ENCODE results near the gene MMP8.

Gene MMP8

GRCh38 chr11:102722821-102723220 lies 1.9 kb downstream of the MMP8 start:
- no peak for DNase-seq

DNA sequence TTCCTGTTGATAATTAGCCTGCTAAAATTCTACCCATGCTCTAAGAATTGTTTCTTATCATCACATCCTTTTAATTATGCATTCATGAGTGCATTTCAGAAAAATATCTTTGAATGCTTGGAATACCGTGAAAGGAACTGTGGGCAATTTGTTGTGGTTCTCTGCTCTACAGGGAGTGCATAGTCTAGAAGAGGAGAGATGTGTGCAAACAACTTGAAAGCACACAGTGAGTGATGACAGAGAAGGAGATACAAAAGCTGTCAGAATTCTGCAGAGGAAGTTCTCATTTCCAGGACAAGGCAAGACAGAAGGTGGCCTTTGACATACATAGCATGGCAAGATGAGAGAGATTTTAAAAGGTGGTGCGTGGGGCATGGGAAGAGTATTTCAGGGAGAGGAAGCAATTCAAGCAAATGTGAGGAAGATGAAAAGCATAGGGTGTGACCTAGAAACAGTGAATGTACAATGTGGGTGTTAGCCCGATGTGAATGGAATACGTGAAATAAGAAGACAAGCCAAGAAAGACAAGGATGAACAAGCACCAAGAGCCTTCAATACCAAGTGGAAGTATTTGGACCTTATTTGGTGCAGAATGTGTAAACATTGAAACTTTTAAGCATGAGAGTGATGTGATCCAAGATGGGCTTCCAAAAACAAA lies 5.0 kb downstream of the MMP8 start:
- no peak for DNase-seq

DNA sequence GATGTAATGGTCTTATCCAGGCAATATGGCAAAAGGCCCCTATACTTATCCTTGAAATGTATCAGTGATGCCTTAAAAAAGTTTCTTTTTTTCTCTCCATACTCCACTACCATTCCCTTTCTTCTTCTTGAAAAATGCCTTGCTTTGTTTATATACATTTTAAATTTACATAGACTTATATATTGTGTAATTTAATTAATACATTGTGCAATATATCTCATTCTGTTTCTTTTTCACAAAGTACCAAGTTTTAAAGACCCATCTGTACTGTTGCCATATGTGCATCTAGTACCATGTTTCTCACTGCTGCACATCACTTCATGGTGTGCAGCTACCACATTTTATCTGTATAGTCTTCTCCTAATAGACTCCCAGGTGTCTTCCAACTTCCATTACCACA lies 7.5 kb downstream of the MMP8 start:
- peak in 1 of 2 experiments; percentile 14 for DNase-seq

DNA sequence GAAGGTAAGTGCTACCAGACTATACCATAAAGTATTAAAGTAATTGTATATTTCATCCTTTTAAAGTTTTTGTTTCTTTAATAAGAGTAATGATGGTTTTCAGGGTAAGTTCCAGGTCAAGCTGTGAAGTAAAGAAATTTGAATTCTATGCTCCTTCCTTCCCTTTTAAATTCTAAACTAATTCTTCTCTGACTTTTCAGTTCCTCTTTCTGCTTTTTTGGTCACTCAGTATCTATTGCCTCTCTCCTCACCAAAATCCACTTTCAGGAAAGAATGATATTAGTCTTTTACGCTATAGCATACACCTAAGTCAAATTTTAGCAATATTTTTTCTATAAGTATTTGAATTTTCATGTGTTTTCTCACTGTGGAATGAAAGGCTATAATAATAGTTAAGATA lies 8.2 kb downstream of the MMP8 start:
- no peak for DNase-seq

DNA sequence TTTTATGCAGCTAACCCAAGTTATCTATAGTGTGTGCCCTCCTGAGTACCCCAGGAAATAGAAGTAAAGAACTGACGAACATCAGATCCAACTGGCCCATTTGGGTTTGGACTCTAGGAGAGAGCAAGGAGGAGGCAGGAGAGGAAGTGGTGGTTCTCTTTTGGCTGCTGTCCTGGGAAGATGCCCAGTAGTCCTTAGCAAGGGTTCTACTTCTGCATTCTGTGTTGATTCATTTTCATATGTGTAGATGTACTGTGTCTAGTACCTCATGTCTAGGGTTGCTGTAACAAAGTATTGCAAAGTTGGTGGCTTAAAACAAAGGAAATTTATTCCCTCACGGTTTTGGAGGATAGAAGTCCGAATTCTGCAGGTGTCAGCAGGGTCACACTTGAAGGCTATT lies 12.6 kb downstream of the MMP8 start:
- no peak for DNase-seq

- DNase-seq: no peak
These were observed 15.4 kb downstream of the MMP8 start for GRCh38 chr11:102709201-102709945.

DNA sequence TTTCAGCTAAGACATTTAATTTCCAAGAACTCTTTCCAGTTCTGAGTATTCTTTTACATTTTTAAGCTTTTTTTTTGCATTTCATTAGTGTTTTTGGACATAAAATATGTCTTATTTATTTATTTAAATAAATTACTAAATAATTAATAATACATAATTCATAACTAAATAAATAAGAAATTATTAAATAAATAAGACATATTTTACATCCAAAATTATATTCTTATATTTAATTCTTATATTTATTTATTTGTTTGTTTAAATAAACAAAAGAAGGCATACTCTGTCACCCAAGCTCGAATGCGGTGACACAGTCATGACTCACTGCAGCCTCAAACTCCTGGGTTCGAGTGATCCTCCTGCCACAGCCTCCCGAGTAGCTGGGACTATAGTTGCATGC lies 16.1 kb downstream of the MMP8 start:
- no peak for DNase-seq

DNA sequence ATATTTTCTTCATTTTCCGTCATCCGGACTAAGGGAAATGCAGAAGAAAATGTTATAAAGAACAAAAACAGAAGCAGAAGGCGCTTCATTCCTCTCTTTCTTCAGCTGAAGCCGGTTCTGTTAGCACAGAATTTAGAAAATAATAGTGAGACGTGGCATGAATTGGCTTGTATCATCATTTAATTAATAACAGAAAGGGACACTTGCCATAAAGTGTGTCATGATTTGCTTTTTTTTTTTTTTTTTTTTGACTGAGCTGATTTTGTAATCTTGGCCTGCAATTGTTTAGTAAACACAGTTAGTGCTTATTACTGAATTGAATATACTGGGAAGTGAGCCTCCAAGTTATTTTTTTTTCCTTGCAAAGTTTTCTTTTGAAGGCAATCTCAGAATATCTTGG lies 19.1 kb downstream of the MMP8 start, which contains the start of gene MMP27:
Gene MMP27 (minus strand): TSS at position 144 of the 400 bp plus-strand sequence. CDS start 55 bp downstream, at position 89.
- DNase-seq: no peak

GRCh38 chr11:102704841-102705240 lies 19.9 kb downstream of the MMP8 start:
- DNase-seq: no peak

GRCh38 chr11:102703826-102704493 lies 20.8 kb downstream of the MMP8 start:
- DNase-seq: no peak

- DNase-seq: no peak
These were observed 29.6 kb downstream of the MMP8 start for GRCh38 chr11:102695201-102695600.

GRCh38 chr11:102685754-102686153 lies 39.0 kb downstream of the MMP8 start:
- DNase-seq: no peak

GRCh38 chr11:102685338-102685737 lies 39.4 kb downstream of the MMP8 start:
- no peak for DNase-seq

- DNase-seq: no peak
These were observed 41.5 kb downstream of the MMP8 start for GRCh38 chr11:102683277-102683676.

- DNase-seq: no peak
These were observed 43.8 kb downstream of the MMP8 start for GRCh38 chr11:102680945-102681344.

DNA sequence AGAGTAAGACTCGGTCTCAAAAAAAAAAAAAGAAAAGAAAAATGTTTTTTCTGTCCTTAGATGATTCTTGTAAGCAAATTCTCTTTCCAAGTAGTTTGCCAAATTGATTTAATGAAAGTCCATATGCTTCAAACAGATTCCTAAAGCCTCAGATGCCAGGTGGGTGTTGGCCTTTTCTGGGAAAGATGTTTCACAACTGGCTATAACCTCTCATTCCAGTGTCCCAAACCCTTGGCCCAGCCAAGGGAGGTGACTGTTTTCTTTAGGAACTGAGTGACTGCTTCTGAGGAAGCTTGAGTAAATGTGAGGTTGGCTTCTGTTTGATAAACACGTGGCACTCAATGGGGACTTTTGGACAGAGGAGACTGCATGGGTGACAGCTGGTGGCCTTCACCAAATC lies 46.7 kb downstream of the MMP8 start:
- peak; percentile 32 to 62 for DNase-seq

DNA sequence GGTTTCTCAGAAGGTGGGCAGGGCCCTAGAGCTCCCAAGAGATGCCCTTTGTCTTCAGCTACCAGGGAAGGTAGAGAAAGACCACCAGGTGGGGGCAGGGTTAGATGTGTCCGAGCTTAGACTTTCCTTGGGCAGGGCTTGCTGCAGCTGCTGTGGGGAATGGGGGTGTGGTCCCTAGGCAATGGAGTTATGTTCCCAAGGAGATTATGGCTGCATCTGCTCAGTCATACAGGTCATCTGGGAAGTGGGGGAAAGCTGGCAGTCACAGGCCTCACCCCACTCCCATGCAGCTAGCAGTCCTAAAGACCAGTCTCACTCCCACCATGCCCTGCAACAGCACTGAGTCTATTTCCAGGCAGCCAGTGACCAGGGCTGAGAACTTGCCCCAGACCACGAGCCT lies 48.7 kb downstream of the MMP8 start:
- DNase-seq: peak in 1 of 2 experiments; percentile 21

- no peak for DNase-seq
These were observed 55.1 kb downstream of the MMP8 start for GRCh38 chr11:102669664-102670063.

GRCh38 chr11:102666331-102666957 lies 58.3 kb downstream of the MMP8 start:
- peak in 1 of 2 experiments; percentile 44 for DNase-seq

- peak in 1 of 2 experiments; percentile 4 for DNase-seq
These were observed 60.6 kb downstream of the MMP8 start for GRCh38 chr11:102664001-102664752.

DNA sequence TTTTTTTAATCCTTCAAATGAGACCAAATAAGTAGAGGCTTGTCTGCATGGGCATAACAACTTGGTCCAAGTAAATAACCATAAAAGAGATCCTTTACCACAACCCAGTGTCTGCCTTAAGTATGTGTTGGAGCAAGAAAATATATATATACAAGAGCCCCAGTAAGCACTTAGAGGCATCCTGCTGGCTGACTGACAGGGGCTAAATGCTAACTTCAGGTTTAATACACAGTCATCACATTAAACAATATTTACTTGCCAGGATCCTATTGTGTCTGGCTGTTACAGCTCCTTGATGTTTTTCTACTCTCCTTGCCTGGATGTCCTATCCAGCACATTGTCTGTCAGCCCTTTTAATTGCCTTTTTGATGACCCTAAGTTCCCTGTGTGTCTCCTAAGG lies 62.1 kb downstream of the MMP8 start:
- no peak for DNase-seq
